Fibroblast of lung (primary cell): ENCODE measurements around the gene POM121L2.

Experiments
- CTCF ChIP-seq, 2 donors: IDR thresholded peaks in 1 of 2; conservative IDR thresholded peaks in 1 of 2; 1 replicate in 1 of 2; 2 replicates in 1 of 2; pipeline ENCODE4 v1.5.1; 2011 to 2012; ENCODE audit warnings: low read length in 2 of 2, control low read depth in 1 of 2, inconsistent platforms in 1 of 2, low read depth in 1 of 2, mild to moderate bottlenecking in 1 of 2
- EZH2 ChIP-seq: IDR thresholded peaks from 2 replicates; pipeline ENCODE4 v1.5.1; 2012; ENCODE audit warnings: low read length, control low read depth, mild to moderate bottlenecking; ENCODE audit errors: missing control alignments

DNA sequence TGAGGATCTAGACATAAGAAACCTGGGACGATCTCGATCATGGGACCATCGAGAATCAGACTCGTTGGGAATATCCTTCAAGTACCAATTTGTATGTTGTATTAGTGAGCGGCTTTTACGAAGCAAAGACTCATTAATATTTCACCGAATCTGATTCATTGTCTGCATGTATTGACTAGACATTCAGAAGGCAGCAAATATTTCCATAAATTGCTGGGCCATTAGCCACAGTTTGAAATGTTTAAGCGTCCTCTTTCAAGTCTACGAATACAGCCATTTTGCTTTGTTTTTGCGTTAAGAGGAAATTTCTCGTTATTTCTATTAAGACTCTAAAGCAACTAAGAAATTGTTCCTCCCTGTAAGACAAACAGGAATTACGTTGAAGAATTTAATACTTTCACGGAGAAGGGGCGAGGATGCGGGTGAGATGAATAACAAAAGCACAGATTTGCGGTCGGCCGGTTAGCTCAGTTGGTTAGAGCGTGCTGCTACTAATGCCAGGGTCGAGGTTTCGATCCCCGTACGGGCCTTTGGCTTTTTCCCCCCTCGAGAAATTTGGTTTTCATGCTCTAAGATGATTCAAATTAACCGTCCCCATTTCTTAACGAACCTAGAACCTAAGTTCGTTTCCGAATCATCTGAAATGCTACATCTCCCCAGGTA, 18.5 kb downstream of the POM121L2 start:
- no peak for TF ChIP-seq CTCF (conservative IDR thresholded peaks at IDR 0.05 in 1 of 2, IDR thresholded peaks at IDR 0.05 in 1 of 2; ENCODE audit: low read depth in 1 of 2, low read length in 2 of 2)
- no peak for TF ChIP-seq EZH2
